OCI-LY7 (cell line): ENCODE data around the gene PRKAR2A.

Experiments
- EZH2phosphoT487 ChIP-seq: fragments of 200-600 bp; sonication (generic); IDR thresholded peaks from 2 replicates; pipeline ENCODE4 v1.6.1; 2018; ENCODE audit warnings: low read depth, borderline replicate concordance, mild to moderate bottlenecking, mixed run types, antibody characterized with exemption, low read length, moderate library complexity, mixed read lengths
- TF ChIP-seq, protein P1 (sequence below): fragments of 200-600 bp; sonication (generic); conservative IDR thresholded peaks from 2 replicates; pipeline ENCODE4 v1.5.1; 2014; ENCODE audit warnings: mild to moderate bottlenecking, antibody characterized with exemption, low read length, moderate library complexity, mixed read lengths

DNA sequence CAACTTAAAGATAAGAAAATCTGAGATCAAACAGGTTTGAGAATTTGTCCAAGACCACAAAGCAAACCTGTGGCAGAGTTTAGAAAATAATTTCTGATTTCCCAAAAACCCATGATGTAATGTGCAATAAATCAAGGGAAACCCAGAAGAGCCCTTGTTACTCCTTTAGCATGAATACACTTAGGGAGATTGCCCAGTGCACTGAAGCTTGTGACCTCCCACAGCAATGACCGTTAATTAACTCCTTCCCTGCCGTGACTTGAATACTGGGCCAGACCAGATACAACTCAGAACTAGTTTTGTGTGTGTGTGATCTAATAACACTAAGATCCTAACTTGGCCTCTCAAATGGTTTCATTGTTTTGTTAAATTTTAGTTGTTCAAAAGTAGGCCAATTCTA is 2.5 kb downstream of the PRKAR2A start:
- TF ChIP-seq, protein P1, sequence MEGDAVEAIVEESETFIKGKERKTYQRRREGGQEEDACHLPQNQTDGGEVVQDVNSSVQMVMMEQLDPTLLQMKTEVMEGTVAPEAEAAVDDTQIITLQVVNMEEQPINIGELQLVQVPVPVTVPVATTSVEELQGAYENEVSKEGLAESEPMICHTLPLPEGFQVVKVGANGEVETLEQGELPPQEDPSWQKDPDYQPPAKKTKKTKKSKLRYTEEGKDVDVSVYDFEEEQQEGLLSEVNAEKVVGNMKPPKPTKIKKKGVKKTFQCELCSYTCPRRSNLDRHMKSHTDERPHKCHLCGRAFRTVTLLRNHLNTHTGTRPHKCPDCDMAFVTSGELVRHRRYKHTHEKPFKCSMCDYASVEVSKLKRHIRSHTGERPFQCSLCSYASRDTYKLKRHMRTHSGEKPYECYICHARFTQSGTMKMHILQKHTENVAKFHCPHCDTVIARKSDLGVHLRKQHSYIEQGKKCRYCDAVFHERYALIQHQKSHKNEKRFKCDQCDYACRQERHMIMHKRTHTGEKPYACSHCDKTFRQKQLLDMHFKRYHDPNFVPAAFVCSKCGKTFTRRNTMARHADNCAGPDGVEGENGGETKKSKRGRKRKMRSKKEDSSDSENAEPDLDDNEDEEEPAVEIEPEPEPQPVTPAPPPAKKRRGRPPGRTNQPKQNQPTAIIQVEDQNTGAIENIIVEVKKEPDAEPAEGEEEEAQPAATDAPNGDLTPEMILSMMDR, result no peak
- no peak for TF ChIP-seq EZH2phosphoT487
